Measurements from ENCODE around the gene KCNJ14. TPM values are rescaled to one million over a fixed set of nuclear protein-coding genes. Genes with fewer than 3 reads are reported as not detected.
A peak's percentile ranks its signal among the peaks of the same experiment; 100 is the strongest.

The KCNJ14 gene
- total RNA-seq, 4 donors from 2014 or later, result 0.19 to 1.9 (median 0.92) TPM

- TF ChIP-seq POLR2A (IDR thresholded peaks at IDR 0.05) (no peak), CTCF (IDR thresholded peaks at IDR 0.05 in 4 of 5, conservative IDR thresholded peaks at IDR 0.05 in 1 of 5) (no peak)
- ATAC-seq (peak; percentile 6 to 28), DNase-seq (no peak)
- intact Hi-C loops (cut with DNase I; ENCODE audit: low total_unique reads), result loop anchor here (2.0 kb wide), 1 partner anchor 25 kb away; the partner anchor contains the start of gene CYTH2
- H3K27me3 ChIP-seq, result peaks cover 31 to 52% (median 41%) of the 10 kb centered on the region in 3 donors
- H3K4me3 ChIP-seq, result peak overlapping the region; percentile 51 to 63 (median 52)
- H3K27ac ChIP-seq, result peak overlapping the region; percentile 6 to 58 (median 45)
- in situ Hi-C loops (cut with MboI; ENCODE audit: low sequenced_read_pairs in 4 of 4), result loop anchor here in 2 of 4 donors (5.0 kb wide), 2 partner anchors 88 to 93 kb away; no protein-coding TSS in a partner anchor
- no peaks in the 10 kb centered on the region for H3K36me3 ChIP-seq
- H3K9me3 ChIP-seq, result no peaks in the 10 kb centered on the region
- peaks cover 0 to 5% of the 10 kb centered on the region in 2 donors for H3K4me1 ChIP-seq
These were observed 38.5 kb downstream of the KCNJ14 start for GRCh38 chr19:48493718-48494401.

- ATAC-seq (no peak), DNase-seq (no peak)
- H3K27me3 ChIP-seq, result peaks cover 46 to 63% (median 52%) of the 10 kb centered on the region in 3 donors
- peaks cover 0 to 5% of the 10 kb centered on the region in 2 donors for H3K4me1 ChIP-seq
- TF ChIP-seq CTCF (IDR thresholded peaks at IDR 0.05 in 4 of 5, conservative IDR thresholded peaks at IDR 0.05 in 1 of 5), result no peak
- no peak for TF ChIP-seq POLR2A (IDR thresholded peaks at IDR 0.05)
- intact Hi-C loops (cut with DNase I; ENCODE audit: low total_unique reads) (no loop called here), in situ Hi-C loops (cut with MboI; ENCODE audit: low sequenced_read_pairs in 4 of 4) (no loop called here)
- no peak overlapping the region for H3K27ac ChIP-seq
- H3K9me3 ChIP-seq, result no peaks in the 10 kb centered on the region
- no peak overlapping the region for H3K4me3 ChIP-seq
- H3K36me3 ChIP-seq, result no peaks in the 10 kb centered on the region
These were observed 40.0 kb downstream of the KCNJ14 start for GRCh38 chr19:48495396-48495795.

GRCh38 chr19:48496959-48497727 is 41.8 kb downstream of the KCNJ14 start:
- H3K4me1 ChIP-seq, result no peaks in the 10 kb centered on the region
- in situ Hi-C loops (cut with MboI; ENCODE audit: low sequenced_read_pairs in 4 of 4), result no loop called here

More at GRCh38 chr19:48496959-48497727, 41.8 kb downstream of the KCNJ14 start:
- DNase-seq (no peak), ATAC-seq (no peak)
- no peak overlapping the region for H3K4me3 ChIP-seq
- no peaks in the 10 kb centered on the region for H3K9me3 ChIP-seq
- intact Hi-C loops (cut with DNase I; ENCODE audit: low total_unique reads), result no loop called here
- peaks cover 43 to 61% (median 48%) of the 10 kb centered on the region in 3 donors for H3K27me3 ChIP-seq
- no peak overlapping the region for H3K27ac ChIP-seq
- TF ChIP-seq POLR2A (IDR thresholded peaks at IDR 0.05) (no peak), CTCF (IDR thresholded peaks at IDR 0.05 in 4 of 5, conservative IDR thresholded peaks at IDR 0.05 in 1 of 5) (no peak)
- H3K36me3 ChIP-seq, result no peaks in the 10 kb centered on the region
